PC-3 (cell line): ENCODE data around the gene NBPF3. TPM values are rescaled to one million over a fixed set of nuclear protein-coding genes. Genes with fewer than 3 reads are reported as not detected.

Experiments
- ATAC-seq: fragments of 200-7000 bp; cut with Tn5 transposase; 2 replicates; pipeline ENCODE4 v1.9.1; 2020; ENCODE audit warnings: mild to moderate bottlenecking, moderate library complexity
- BruUV-seq: library from RNA; stranded (reverse); fragments of 400-500 nt; replicated peaks from 2 replicates; lab custom pipeline; 2021; lab: Mats Ljungman, UMichigan
- CTCF ChIA-PET: fragments of 300-600 bp; sonication (Branson Sonifier 250); formaldehyde crosslinking; loops from one replicate; lab custom pipeline; 2022; ENCODE audit warnings: antibody characterized with exemption; lab: Charles Lee
- POLR2A ChIA-PET: fragments of 300-600 bp; sonication (Branson Sonifier 250); formaldehyde crosslinking; loops from one replicate; lab custom pipeline; 2022; ENCODE audit warnings: antibody characterized with exemption; ENCODE audit not compliant: unreplicated experiment; lab: Charles Lee
- DNase-seq: peaks from one replicate; pipeline ENCODE4 v3.0.0-alpha.2; 2015
- H2AFZ ChIP-seq: fragments of 300-600 bp; sonication (generic); 2 replicates; pipeline ENCODE4 v1.6.0; 2016; ENCODE audit warnings: antibody characterized with exemption, low read length
- H3F3A ChIP-seq: fragments of 300-600 bp; sonication (generic); one replicate; pipeline ENCODE4 v1.6.0; 2017; ENCODE audit warnings: antibody characterized with exemption, low read length, control low read depth, mild to moderate bottlenecking; ENCODE audit not compliant: unreplicated experiment
- H3K27ac ChIP-seq: fragments of 300-600 bp; sonication (generic); 2 replicates; pipeline ENCODE4 v1.5.1; 2016; ENCODE audit warnings: mild to moderate bottlenecking, low read length
- H3K27me3 ChIP-seq: fragments of 300-600 bp; sonication (generic); 2 replicates; pipeline ENCODE4 v1.6.1; 2016; ENCODE audit warnings: low read length, mixed read lengths
- H3K36me3 ChIP-seq: fragments of 300-600 bp; sonication (generic); 2 replicates; pipeline ENCODE4 v1.6.1; 2016; ENCODE audit warnings: low read depth, mixed run types, low read length, mixed read lengths
- H3K4me1 ChIP-seq: fragments of 300-600 bp; sonication (generic); 2 replicates; pipeline ENCODE4 v1.5.1; 2016; ENCODE audit warnings: low read length; ENCODE audit not compliant: insufficient read depth
- H3K4me2 ChIP-seq: fragments of 300-600 bp; sonication (generic); 2 replicates; pipeline ENCODE4 v1.6.0; 2016; ENCODE audit warnings: low read length
- H3K4me3 ChIP-seq: fragments of 300-600 bp; sonication (generic); 2 replicates; pipeline ENCODE4 v1.5.1; 2016; ENCODE audit warnings: mild to moderate bottlenecking, low read length, mixed read lengths
- H3K79me2 ChIP-seq: fragments of 300-600 bp; sonication (generic); 2 replicates; pipeline ENCODE4 v1.6.1; 2017; ENCODE audit warnings: low read length, mixed read lengths
- H3K9ac ChIP-seq: fragments of 300-600 bp; sonication (generic); 2 replicates; pipeline ENCODE4 v1.6.0; 2016; ENCODE audit warnings: mild to moderate bottlenecking, low read length
- H3K9me2 ChIP-seq: fragments of 300-600 bp; sonication (generic); replicated peaks from 2 replicates; pipeline ENCODE4 v1.6.1; 2016; ENCODE audit warnings: mixed run types, low read length, mixed read lengths
- H3K9me3 ChIP-seq: fragments of 300-600 bp; sonication (generic); 2 replicates; pipeline ENCODE4 v1.6.1; 2016; ENCODE audit warnings: low read length, mixed read lengths
- H4K20me1 ChIP-seq: fragments of 300-600 bp; sonication (generic); 2 replicates; pipeline ENCODE4 v1.6.1; 2016; ENCODE audit warnings: low read length, mixed read lengths
- EZH2 ChIP-seq: fragments of 300-600 bp; sonication (generic); IDR thresholded peaks from one replicate; pipeline ENCODE4 v1.6.1; 2017; ENCODE audit warnings: antibody characterized with exemption, mild to moderate bottlenecking, low read length; ENCODE audit not compliant: unreplicated experiment
- EZH2phosphoT487 ChIP-seq: fragments of 300-600 bp; sonication (generic); IDR thresholded peaks from 2 replicates; pipeline ENCODE4 v1.6.1; 2018; ENCODE audit warnings: mild to moderate bottlenecking, antibody characterized with exemption, low read length, borderline replicate concordance
- intact Hi-C: fragments of 100-400 bp; cut with micrococcal nuclease; formaldehyde crosslinking; loops from 2 replicates; pipeline ENCODE4 v1.9.0; 2023
- total RNA-seq: library from RNA; depleted of rRNA; stranded (reverse); fragments of >200 nt; gene quantifications from 2 replicates; pipeline ENCODE4 v1.2.3, GENCODE V29; 2014
- TF ChIP-seq, protein P1 (sequence below): fragments of 300-600 bp; sonication (generic); conservative IDR thresholded peaks from 2 replicates; pipeline ENCODE4 v1.5.1; 2017; ENCODE audit warnings: antibody characterized with exemption, low read depth, mild to moderate bottlenecking, low read length

The NBPF3 gene
- total RNA-seq, 1 experiment from 2014 or later, result 26.0 TPM

DNA sequence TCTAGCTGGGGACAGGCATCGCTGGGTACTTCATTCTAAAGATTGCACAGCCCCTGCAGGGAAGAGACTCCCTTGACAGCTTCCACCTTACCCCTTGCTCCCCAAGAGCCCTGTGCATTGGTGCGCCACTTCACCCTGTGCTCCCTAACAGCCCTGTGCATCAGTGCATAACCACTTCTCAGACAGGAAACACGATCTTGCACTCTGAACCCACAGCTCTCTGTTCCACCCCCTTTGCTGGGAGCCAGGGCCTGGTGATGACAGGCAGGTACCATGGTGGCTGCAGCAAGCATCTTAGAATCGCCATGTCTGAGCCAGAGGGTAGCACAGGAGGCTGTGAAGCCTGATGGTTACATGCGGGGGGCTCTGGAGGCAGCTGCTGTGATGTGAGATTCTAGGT, 74.3 kb downstream of the NBPF3 start:
- H3K9me3 ChIP-seq, result no peaks in the 10 kb centered on the region
- H3K27ac ChIP-seq, result no peak overlapping the region
- H4K20me1 ChIP-seq, result no peaks in the 10 kb centered on the region
- POLR2A ChIA-PET, result interaction anchor here (0.5 kb wide), 1 partner anchor 13 kb away, joined by 4 read pairs; no protein-coding TSS in a partner anchor
- DNase-seq (no peak), ATAC-seq (no peak)
- H3F3A ChIP-seq, result no peaks in the 10 kb centered on the region
- BruUV-seq, result no TSS peak
- H3K36me3 ChIP-seq, result no peaks in the 10 kb centered on the region
- H2AFZ ChIP-seq, result no peak overlapping the region
- H3K27me3 ChIP-seq, result peaks cover 15% of the 10 kb centered on the region; the same call in 1 of the 2 replicates
- CTCF ChIA-PET, result no interaction called here
- no peak overlapping the region for H3K9ac ChIP-seq
- TF ChIP-seq, protein P1, sequence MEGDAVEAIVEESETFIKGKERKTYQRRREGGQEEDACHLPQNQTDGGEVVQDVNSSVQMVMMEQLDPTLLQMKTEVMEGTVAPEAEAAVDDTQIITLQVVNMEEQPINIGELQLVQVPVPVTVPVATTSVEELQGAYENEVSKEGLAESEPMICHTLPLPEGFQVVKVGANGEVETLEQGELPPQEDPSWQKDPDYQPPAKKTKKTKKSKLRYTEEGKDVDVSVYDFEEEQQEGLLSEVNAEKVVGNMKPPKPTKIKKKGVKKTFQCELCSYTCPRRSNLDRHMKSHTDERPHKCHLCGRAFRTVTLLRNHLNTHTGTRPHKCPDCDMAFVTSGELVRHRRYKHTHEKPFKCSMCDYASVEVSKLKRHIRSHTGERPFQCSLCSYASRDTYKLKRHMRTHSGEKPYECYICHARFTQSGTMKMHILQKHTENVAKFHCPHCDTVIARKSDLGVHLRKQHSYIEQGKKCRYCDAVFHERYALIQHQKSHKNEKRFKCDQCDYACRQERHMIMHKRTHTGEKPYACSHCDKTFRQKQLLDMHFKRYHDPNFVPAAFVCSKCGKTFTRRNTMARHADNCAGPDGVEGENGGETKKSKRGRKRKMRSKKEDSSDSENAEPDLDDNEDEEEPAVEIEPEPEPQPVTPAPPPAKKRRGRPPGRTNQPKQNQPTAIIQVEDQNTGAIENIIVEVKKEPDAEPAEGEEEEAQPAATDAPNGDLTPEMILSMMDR, result no peak
- TF ChIP-seq EZH2phosphoT487 (no peak), EZH2 (no peak)
- H3K79me2 ChIP-seq, result no peaks in the 10 kb centered on the region
- no peak overlapping the region for H3K4me3 ChIP-seq
- no peak overlapping the region for H3K4me2 ChIP-seq
- H3K4me1 ChIP-seq, result no peaks in the 10 kb centered on the region
- no peaks in the 10 kb centered on the region for H3K9me2 ChIP-seq
- intact Hi-C loops, result no loop called here

DNA sequence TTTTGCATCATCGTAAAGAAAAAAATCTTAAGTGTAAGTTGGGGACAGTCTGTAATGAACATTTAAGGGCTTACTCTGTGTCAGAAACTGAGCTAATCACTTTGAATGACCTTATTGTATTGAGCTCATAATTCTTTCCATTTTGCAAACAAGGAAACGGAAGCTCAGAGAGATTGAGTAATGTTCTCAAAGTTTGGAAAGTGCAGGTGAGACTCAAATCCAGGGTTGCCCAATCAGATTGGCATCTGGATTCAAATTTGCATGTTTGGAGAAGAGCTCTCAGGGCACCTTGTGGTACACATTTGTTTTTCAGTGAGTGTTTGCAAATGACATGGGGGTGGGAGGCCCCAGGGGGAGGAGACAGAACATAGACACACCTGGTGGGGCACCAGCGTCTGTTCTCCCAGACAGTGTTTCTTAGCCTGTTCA, 77.2 kb downstream of the NBPF3 start:
- TF ChIP-seq, protein P1, result no peak
- no peak for TF ChIP-seq EZH2
- no peak for TF ChIP-seq EZH2phosphoT487
- intact Hi-C loops, result no loop called here
- Histone ChIP-seq H3K4me1 (no peaks in the 10 kb centered on the region), H3K9ac (no peak overlapping the region), H3K4me3 (no peak overlapping the region), H3K27ac (no peak overlapping the region), H3K27me3 (peaks cover 6% of the 10 kb centered on the region; the same call in 1 of the 2 replicates), H3K79me2 (no peaks in the 10 kb centered on the region), H4K20me1 (no peaks in the 10 kb centered on the region), H3K36me3 (no peaks in the 10 kb centered on the region), H2AFZ (no peak overlapping the region), H3F3A (no peaks in the 10 kb centered on the region), H3K4me2 (no peak overlapping the region), H3K9me3 (no peaks in the 10 kb centered on the region), H3K9me2 (no peaks in the 10 kb centered on the region)
- DNase-seq (no peak), ATAC-seq (no peak)
- CTCF ChIA-PET, result no interaction called here
- BruUV-seq, result no TSS peak
- POLR2A ChIA-PET, result no interaction called here

DNA sequence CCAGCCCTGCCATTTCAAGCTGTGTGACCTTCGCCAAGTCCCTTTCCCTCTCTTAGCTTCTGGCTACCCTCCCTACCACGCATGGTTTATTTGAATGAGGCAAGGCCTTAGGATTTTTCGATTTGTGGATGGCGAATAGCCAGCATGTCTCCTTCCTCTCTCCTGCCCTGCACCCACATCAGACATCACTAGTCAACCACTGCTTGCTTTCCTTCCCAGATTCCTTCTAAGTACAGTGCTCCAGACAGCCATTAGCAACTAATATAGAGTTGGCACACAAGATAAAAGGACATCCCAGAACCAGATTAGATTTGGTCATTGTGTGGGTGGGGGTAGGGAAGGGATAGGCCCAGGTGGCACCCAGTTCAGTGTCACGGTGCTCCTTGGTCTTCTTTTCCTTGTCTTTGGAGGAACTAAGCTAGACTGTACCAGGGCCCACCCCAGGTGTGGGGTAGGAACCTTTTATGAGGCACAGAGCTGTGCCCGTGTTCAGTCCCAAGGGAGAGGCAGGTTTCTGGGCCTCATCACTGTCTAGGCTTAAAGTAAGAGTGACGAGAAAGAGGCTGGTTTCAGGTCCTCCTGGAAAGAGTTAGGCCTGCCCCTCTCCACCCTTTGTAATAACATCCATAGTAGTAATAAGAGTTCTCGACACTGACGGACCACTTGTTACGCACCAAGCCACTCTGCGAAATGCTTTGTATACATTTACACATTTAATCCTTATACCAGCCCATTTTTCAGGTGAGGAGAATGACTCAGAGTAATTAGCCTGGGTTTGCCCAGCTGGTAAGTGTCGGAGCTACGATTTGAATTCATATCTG, 77.9 kb downstream of the NBPF3 start:
- Histone ChIP-seq H3K36me3 (no peaks in the 10 kb centered on the region), H3F3A (no peaks in the 10 kb centered on the region), H3K27me3 (no peaks in the 10 kb centered on the region), H3K4me3 (no peak overlapping the region), H3K9ac (no peak overlapping the region), H4K20me1 (no peaks in the 10 kb centered on the region), H3K4me1 (no peaks in the 10 kb centered on the region), H3K9me3 (no peaks in the 10 kb centered on the region), H3K9me2 (no peaks in the 10 kb centered on the region), H3K4me2 (no peak overlapping the region), H3K27ac (no peak overlapping the region), H3K79me2 (no peaks in the 10 kb centered on the region), H2AFZ (no peak overlapping the region)
- POLR2A ChIA-PET, result no interaction called here
- no peak for DNase-seq
- CTCF ChIA-PET, result no interaction called here
- no peak for TF ChIP-seq EZH2phosphoT487
- no peak for TF ChIP-seq EZH2
- TF ChIP-seq, protein P1, result no peak
- intact Hi-C loops, result no loop called here
- BruUV-seq, result no TSS peak
- ATAC-seq, result no peak
